DOHH2 (cell line): Measurements from ENCODE around the gene CTSZ.

Experiments
- CTCF ChIP-seq: fragments of 200-600 bp; sonication (generic); IDR thresholded peaks from one replicate; pipeline ENCODE4 v1.5.1; 2014; ENCODE audit warnings: antibody characterized with exemption, mild to moderate bottlenecking, low read depth, low read length; ENCODE audit not compliant: poor library complexity, severe bottlenecking
- EZH2phosphoT487 ChIP-seq: fragments of 200-600 bp; sonication (generic); IDR thresholded peaks from 2 replicates; pipeline ENCODE4 v1.6.1; 2017; ENCODE audit warnings: borderline replicate concordance, mild to moderate bottlenecking, antibody characterized with exemption, low read length, moderate library complexity, mixed read lengths

- TF ChIP-seq CTCF (no peak), EZH2phosphoT487 (no peak)
Measured at GRCh38 chr20:58985656-58986055, 21.4 kb downstream of the CTSZ start.
